Measurements from ENCODE around the gene HNRNPDL. TPM values are rescaled to one million over a fixed set of nuclear protein-coding genes. Genes with fewer than 3 reads are reported as not detected.
A peak's percentile ranks its signal among the peaks of the same experiment; 100 is the strongest.

Gene HNRNPDL
- polyA plus RNA-seq, 4 donors, result 96.6 to 335 (median 158) TPM

GRCh38 chr4:82381235-82381634 is 49.0 kb downstream of the HNRNPDL start:
- FAIRE-seq (no peak), DNase-seq (no peak)
- peaks cover 0 to 6% (median 0%) of the 10 kb centered on the region in 3 donors for H3K36me3 ChIP-seq (ENCODE audit: control insufficient read depth in 3 of 3, insufficient read depth in 2 of 3, low read depth in 1 of 3, low read length in 3 of 3)
- 79 to 100% (median 95%) methylated on average over 3 of the region's 3 CpGs for WGBS, 3 donors
- no peaks in the 10 kb centered on the region for H3K27me3 ChIP-seq (ENCODE audit: control insufficient read depth in 3 of 3, insufficient read depth in 3 of 3, low read length in 3 of 3)
- H3K9me3 ChIP-seq (ENCODE audit: control insufficient read depth in 2 of 2, insufficient read depth in 1 of 2, low read depth in 1 of 2, low read length in 1 of 2), result peaks cover 0 to 13% of the 10 kb centered on the region in 2 donors
- H3K4me3 ChIP-seq (ENCODE audit: low read depth in 1 of 3, low read length in 3 of 3), result no peak overlapping the region
- H3K4me1 ChIP-seq (ENCODE audit: control insufficient read depth in 3 of 3, insufficient read depth in 2 of 3, low read depth in 1 of 3, low read length in 2 of 3), result no peaks in the 10 kb centered on the region
- no peak overlapping the region for H3K27ac ChIP-seq (ENCODE audit: low read depth in 1 of 3, low read length in 2 of 3)

- Histone ChIP-seq H3K27ac (ENCODE audit: low read depth in 1 of 3, low read length in 2 of 3) (no peak overlapping the region), H3K9me3 (ENCODE audit: control insufficient read depth in 2 of 2, insufficient read depth in 1 of 2, low read depth in 1 of 2, low read length in 1 of 2) (peaks cover 0 to 10% of the 10 kb centered on the region in 2 donors), H3K4me1 (ENCODE audit: control insufficient read depth in 3 of 3, insufficient read depth in 2 of 3, low read depth in 1 of 3, low read length in 2 of 3) (no peaks in the 10 kb centered on the region), H3K27me3 (ENCODE audit: control insufficient read depth in 3 of 3, insufficient read depth in 3 of 3, low read length in 3 of 3) (no peaks in the 10 kb centered on the region), H3K36me3 (ENCODE audit: control insufficient read depth in 3 of 3, insufficient read depth in 2 of 3, low read depth in 1 of 3, low read length in 3 of 3) (peaks cover 0 to 8% (median 0%) of the 10 kb centered on the region in 3 donors), H3K4me3 (ENCODE audit: low read depth in 1 of 3, low read length in 3 of 3) (no peak overlapping the region)
- WGBS, 3 donors, result 88 to 97% (median 93%) methylated on average over 4 of the region's 4 CpGs
- FAIRE-seq (no peak), DNase-seq (no peak)
These were observed 49.4 kb downstream of the HNRNPDL start for GRCh38 chr4:82380831-82381230.

- H3K4me3 ChIP-seq (ENCODE audit: low read depth in 1 of 3, low read length in 3 of 3), result no peak overlapping the region
- peaks cover 0 to 10% of the 10 kb centered on the region in 2 donors for H3K9me3 ChIP-seq (ENCODE audit: control insufficient read depth in 2 of 2, insufficient read depth in 1 of 2, low read depth in 1 of 2, low read length in 1 of 2)
- H3K27me3 ChIP-seq (ENCODE audit: control insufficient read depth in 3 of 3, insufficient read depth in 3 of 3, low read length in 3 of 3), result no peaks in the 10 kb centered on the region
- DNase-seq, result no peak
- no peak overlapping the region for H3K27ac ChIP-seq (ENCODE audit: low read depth in 1 of 3, low read length in 2 of 3)
- H3K4me1 ChIP-seq (ENCODE audit: control insufficient read depth in 3 of 3, insufficient read depth in 2 of 3, low read depth in 1 of 3, low read length in 2 of 3), result no peaks in the 10 kb centered on the region
- 93 to 96% (median 96%) methylated on average over 9 of the region's 9 CpGs for WGBS, 3 donors
- FAIRE-seq, result no peak
- H3K36me3 ChIP-seq (ENCODE audit: control insufficient read depth in 3 of 3, insufficient read depth in 2 of 3, low read depth in 1 of 3, low read length in 3 of 3), result peaks cover 0 to 8% (median 0%) of the 10 kb centered on the region in 3 donors
These were observed 49.9 kb downstream of the HNRNPDL start for GRCh38 chr4:82380344-82380743.

- peaks cover 0 to 6% of the 10 kb centered on the region in 2 donors for H3K9me3 ChIP-seq (ENCODE audit: control insufficient read depth in 2 of 2, insufficient read depth in 1 of 2, low read depth in 1 of 2, low read length in 1 of 2)
- no peak for FAIRE-seq
- DNase-seq, result no peak
- H3K27me3 ChIP-seq (ENCODE audit: control insufficient read depth in 3 of 3, insufficient read depth in 3 of 3, low read length in 3 of 3), result no peaks in the 10 kb centered on the region
- no peak overlapping the region for H3K4me3 ChIP-seq (ENCODE audit: low read depth in 1 of 3, low read length in 3 of 3)
- 83 to 91% (median 88%) methylated on average over 4 of the region's 4 CpGs for WGBS, 3 donors
- H3K4me1 ChIP-seq (ENCODE audit: control insufficient read depth in 3 of 3, insufficient read depth in 2 of 3, low read depth in 1 of 3, low read length in 2 of 3), result no peaks in the 10 kb centered on the region
- peaks cover 0 to 14% (median 0%) of the 10 kb centered on the region in 3 donors for H3K36me3 ChIP-seq (ENCODE audit: control insufficient read depth in 3 of 3, insufficient read depth in 2 of 3, low read depth in 1 of 3, low read length in 3 of 3)
- no peak overlapping the region for H3K27ac ChIP-seq (ENCODE audit: low read depth in 1 of 3, low read length in 2 of 3)
These were observed 54.2 kb downstream of the HNRNPDL start for GRCh38 chr4:82376109-82376508.

GRCh38 chr4:82373816-82374625 is 56.2 kb downstream of the HNRNPDL start, which contains the start of gene HNRNPD:
TSS of gene HNRNPD (minus strand) at chr4:82373991. CDS start at chr4:82373678, 313 bp downstream.
- DNase-seq (peak; percentile 99 to 100), FAIRE-seq (no peak)
- Histone ChIP-seq H3K27ac (ENCODE audit: low read depth in 1 of 3, low read length in 2 of 3) (peak within 1 kb of the TSS; percentile 100), H3K4me1 (ENCODE audit: control insufficient read depth in 3 of 3, insufficient read depth in 2 of 3, low read depth in 1 of 3, low read length in 2 of 3) (peaks cover 0 to 11% (median 0%) of the 10 kb centered on the region in 3 donors), H3K27me3 (ENCODE audit: control insufficient read depth in 3 of 3, insufficient read depth in 3 of 3, low read length in 3 of 3) (no peaks in the 10 kb centered on the region), H3K36me3 (ENCODE audit: control insufficient read depth in 3 of 3, insufficient read depth in 2 of 3, low read depth in 1 of 3, low read length in 3 of 3) (peaks cover 0 to 19% (median 0%) of the 10 kb centered on the region in 3 donors), H3K4me3 (ENCODE audit: low read depth in 1 of 3, low read length in 3 of 3) (peak within 1 kb of the TSS; percentile 94 to 100 (median 96)), H3K9me3 (ENCODE audit: control insufficient read depth in 2 of 2, insufficient read depth in 1 of 2, low read depth in 1 of 2, low read length in 1 of 2) (no peaks in the 10 kb centered on the region)
- 0 to 1% (median 0%) methylated on average over 64 to 83 of the region's 83 CpGs for WGBS, 3 donors

GRCh38 chr4:82373486-82373815 is 56.8 kb downstream of the HNRNPDL start:
- H3K36me3 ChIP-seq (ENCODE audit: control insufficient read depth in 3 of 3, insufficient read depth in 2 of 3, low read depth in 1 of 3, low read length in 3 of 3), result peaks cover 0 to 19% (median 0%) of the 10 kb centered on the region in 3 donors
- FAIRE-seq (no peak), DNase-seq (no peak)
- no peaks in the 10 kb centered on the region for H3K27me3 ChIP-seq (ENCODE audit: control insufficient read depth in 3 of 3, insufficient read depth in 3 of 3, low read length in 3 of 3)
- peaks cover 0 to 15% (median 1%) of the 10 kb centered on the region in 3 donors for H3K4me1 ChIP-seq (ENCODE audit: control insufficient read depth in 3 of 3, insufficient read depth in 2 of 3, low read depth in 1 of 3, low read length in 2 of 3)
- peak overlapping the region; percentile 100 for H3K27ac ChIP-seq (ENCODE audit: low read depth in 1 of 3, low read length in 2 of 3)
- WGBS, 3 donors, result 1% methylated on average over 21 to 50 of the region's 50 CpGs
- no peaks in the 10 kb centered on the region for H3K9me3 ChIP-seq (ENCODE audit: control insufficient read depth in 2 of 2, insufficient read depth in 1 of 2, low read depth in 1 of 2, low read length in 1 of 2)
- peak overlapping the region; percentile 94 to 100 (median 96) for H3K4me3 ChIP-seq (ENCODE audit: low read depth in 1 of 3, low read length in 3 of 3)

Other genes with a start within 250 kb of the HNRNPDL start
- 100 to 1,000 TPM; 122 to 365 (median 170) TPM for gene HNRNPD, start 56.5 kb downstream of the HNRNPDL start, polyA plus RNA-seq
- 10 to 100 TPM; 25.3 to 45.8 (median 37.7) TPM for gene ENOPH1, start 128 bp upstream of the HNRNPDL start, polyA plus RNA-seq
- 1 to 10 TPM in 3 of 4 donors, under 1 TPM in 1; 0.45 to 6.2 (median 1.8) TPM for gene TMEM150C, start 131.5 kb upstream of the HNRNPDL start, polyA plus RNA-seq